ENCODE data around the gene ST8SIA3.
"Not testable (repeated sequence)": the region's sequence is repeated elsewhere in the genome, so short reads cannot be mapped to it uniquely, and the experiment has no call there.

ST8SIA3 gene

GRCh38 chr18:57366528-57367081 is 14.2 kb downstream of the ST8SIA3 start:
- no peak for DNase-seq

- DNase-seq: no peak
Observed at GRCh38 chr18:57372444-57372843, 20.1 kb downstream of the ST8SIA3 start.

- no peak for DNase-seq
Observed at GRCh38 chr18:57373017-57373416, 20.7 kb downstream of the ST8SIA3 start.

GRCh38 chr18:57376503-57376902 is 24.1 kb downstream of the ST8SIA3 start:
- no peak for DNase-seq

- DNase-seq: no peak
Observed at GRCh38 chr18:57389271-57389670, 36.9 kb downstream of the ST8SIA3 start.

GRCh38 chr18:57390044-57390443 is 37.7 kb downstream of the ST8SIA3 start:
- no peak for DNase-seq

- DNase-seq: not testable (repeated sequence)
Observed at GRCh38 chr18:57394749-57395148, 42.4 kb downstream of the ST8SIA3 start.

- DNase-seq: not testable (repeated sequence)
Observed at GRCh38 chr18:57396831-57397230, 44.5 kb downstream of the ST8SIA3 start.

GRCh38 chr18:57397440-57398132 is 45.2 kb downstream of the ST8SIA3 start:
- DNase-seq: no peak

GRCh38 chr18:57404345-57404744 is 52.0 kb downstream of the ST8SIA3 start:
- no peak for DNase-seq

- DNase-seq: no peak
Observed at GRCh38 chr18:57409650-57410049, 57.3 kb downstream of the ST8SIA3 start.

- no peak for DNase-seq
Observed at GRCh38 chr18:57410749-57411148, 58.4 kb downstream of the ST8SIA3 start.

- no peak for DNase-seq
Observed at GRCh38 chr18:57416542-57416941, 64.2 kb downstream of the ST8SIA3 start.

Data from cortex of kidney (tissue), 1 donor.